ENCODE results near the gene SIAH1.
A peak's percentile ranks its signal among the peaks of the same experiment; 100 is the strongest.
"Not testable (repeated sequence)": the region's sequence is repeated elsewhere in the genome, so short reads cannot be mapped to it uniquely, and the experiment has no call there.

The SIAH1 gene
- total RNA-seq = 7.7 to 35.6 (median 23.0) reads per million in 17 experiments

DNA sequence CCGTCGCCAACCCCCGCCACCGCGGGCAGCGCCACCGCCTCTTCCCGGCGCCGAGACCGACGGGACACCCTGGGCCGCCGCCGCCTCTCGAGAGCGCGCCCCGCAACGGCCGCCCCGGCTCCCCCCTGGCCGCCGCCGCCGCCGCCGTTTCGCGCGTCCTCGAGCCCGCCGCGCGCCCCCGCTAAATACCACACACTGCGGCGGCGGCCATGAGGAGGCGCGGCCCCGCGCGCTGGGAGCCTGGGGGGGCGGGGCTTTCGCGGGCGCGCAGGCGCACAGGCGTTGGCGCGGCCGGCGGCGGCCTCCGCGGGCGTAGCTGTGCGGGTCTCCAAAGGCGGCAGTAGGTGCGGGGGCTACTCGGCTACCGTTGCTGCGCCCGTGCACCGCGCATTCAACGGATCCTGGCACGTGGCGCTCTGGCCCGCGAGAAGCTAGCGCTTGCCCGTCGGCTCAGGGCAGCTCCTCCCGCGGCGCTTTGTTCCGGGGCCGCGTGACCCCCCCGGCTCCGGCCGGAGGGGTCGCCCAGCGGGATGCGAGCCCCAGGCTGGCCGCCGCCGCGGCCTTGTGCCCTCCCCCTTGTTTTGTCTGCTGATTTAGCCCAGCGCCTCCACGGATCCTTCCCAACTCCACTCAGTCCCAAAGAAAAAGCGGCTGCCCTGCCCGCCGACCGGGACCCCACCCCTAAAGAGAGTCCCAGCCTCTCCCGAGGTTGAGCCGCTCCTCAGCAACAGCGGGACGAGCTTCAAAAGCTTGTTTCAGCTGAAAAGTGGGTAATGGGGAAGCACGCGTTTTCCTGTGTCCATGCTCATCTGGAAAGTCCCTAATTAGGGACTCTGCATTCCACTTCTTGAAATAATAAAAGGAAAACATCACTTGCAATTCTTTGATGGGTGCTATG is at the start of gene SIAH1:
SIAH1 (minus strand) TSS at position 161 of the 898 bp plus-strand sequence. CDS start 22,985 bp downstream, outside the sequence.
- DNase-seq = peak; percentile 89 to 98 (median 94)

DNA sequence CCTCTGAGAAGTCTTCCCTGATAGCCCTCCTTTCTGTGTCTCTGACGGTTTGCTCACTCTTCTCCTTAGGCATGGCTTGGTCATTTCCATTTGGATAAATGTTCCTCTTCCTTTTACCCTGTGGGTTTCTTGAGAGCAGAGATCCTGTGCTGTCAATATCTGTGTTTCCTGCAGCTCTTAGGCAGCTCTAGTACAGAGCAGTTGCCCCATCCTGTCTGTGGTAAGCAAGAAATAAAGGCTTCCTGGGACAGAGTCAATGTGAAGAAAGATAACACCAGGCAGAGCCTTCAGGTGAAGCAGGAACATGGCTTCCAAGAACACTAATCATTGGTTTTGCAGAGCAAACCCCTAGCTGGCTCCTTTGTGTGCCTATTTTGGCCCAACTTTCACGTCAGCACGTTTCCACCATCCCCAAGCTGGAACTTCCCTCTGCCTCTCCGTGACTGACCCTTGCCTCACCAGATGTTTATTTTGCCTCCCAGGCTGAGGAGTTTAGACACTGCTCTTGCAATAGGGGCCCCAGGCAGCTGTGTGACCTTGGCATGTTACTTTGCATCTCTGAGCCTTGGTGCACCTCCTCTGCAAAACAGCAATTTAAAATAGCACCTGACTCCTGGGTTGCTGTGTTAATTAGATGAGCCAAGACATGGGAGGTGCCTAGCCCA is 49.6 kb upstream of the SIAH1 start:
- DNase-seq = peak; percentile 83 to 92 (median 89)

GRCh38 chr16:48433850-48434530 is 48.8 kb upstream of the SIAH1 start:
- peak; percentile 47 to 78 (median 65) for DNase-seq

DNA sequence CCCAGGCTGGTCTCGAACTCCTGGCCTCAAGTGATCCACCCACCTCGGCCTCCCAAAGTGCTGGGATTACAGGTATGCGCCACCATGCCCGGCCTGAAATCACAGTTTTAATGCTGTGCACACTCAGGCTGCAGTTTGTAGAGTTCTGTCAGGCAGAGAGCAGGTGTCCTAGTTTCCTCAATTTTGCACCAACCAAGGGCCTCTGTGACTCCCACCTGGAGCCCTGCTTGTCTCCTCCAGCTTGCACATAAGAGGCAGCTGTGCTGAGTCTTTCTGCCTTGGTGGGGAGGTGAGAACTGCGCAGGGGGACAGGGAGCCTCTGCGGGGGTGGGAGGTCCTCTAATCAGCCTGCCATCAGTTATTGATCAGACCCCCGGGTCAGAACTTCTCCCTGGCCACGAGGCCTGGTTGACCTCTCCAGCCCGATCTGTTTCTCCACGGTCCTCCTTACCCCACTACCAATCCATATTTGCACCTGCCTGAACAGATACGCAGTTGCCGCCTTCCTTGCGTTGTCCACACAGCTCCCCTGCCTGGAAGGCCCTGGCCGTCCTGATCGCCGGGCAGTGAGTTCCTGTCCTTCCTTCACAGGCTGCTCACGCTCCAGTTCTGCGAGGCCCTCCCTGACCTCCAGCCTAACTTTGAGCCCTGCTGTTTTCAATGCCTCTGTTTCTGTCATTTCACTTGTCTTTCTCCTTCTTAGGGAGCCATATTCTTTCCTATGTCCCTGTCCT is 48.1 kb upstream of the SIAH1 start:
- DNase-seq = no peak

- DNase-seq = peak; percentile 84 to 94 (median 87)
Observed at GRCh38 chr16:48432136-48432535, 46.9 kb upstream of the SIAH1 start.

- no peak for DNase-seq
Observed at GRCh38 chr16:48430890-48431289, 45.7 kb upstream of the SIAH1 start.

- DNase-seq = peak in 1 of 4 experiments; percentile 25
Observed at GRCh38 chr16:48426244-48427141, 41.3 kb upstream of the SIAH1 start.

DNA sequence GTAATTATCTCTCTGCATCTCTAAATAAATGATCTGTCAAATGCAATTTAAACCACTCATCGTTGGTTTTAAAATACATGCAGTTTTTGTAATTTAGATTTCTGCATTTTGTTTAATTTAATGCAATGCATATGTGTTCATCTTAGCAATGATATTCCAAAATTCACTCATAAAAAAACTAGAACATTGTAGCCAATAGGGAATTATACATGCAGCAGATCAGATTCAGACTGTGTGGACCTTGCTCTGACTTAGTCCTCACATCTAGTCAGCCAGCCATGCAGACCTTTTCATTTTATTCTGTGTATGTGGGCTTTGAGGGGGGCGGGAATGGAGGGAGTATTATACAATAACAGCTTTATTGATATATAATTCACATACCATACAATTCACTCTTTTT is 37.3 kb upstream of the SIAH1 start:
- no peak for DNase-seq

DNA sequence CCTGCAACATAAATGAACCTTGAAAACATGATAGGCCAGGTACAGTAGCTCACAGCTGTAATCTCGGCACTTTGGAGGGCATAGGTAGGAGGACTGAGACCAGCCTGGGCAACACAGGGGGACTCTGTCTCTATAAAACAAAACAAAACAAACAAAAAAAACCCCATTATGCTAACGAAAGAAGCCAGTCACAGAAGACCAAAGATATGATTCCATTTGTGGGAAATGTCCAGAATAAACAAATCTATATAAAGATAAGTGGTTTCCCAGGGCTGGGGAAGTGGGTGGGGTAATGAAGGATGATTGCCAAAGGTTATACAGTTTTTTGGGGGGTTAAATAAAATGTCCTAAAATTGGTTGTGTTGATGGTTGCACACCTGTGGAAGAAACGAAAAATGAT is 36.5 kb upstream of the SIAH1 start:
- DNase-seq = no peak

GRCh38 chr16:48420437-48420836 is 35.2 kb upstream of the SIAH1 start:
- no peak for DNase-seq

DNA sequence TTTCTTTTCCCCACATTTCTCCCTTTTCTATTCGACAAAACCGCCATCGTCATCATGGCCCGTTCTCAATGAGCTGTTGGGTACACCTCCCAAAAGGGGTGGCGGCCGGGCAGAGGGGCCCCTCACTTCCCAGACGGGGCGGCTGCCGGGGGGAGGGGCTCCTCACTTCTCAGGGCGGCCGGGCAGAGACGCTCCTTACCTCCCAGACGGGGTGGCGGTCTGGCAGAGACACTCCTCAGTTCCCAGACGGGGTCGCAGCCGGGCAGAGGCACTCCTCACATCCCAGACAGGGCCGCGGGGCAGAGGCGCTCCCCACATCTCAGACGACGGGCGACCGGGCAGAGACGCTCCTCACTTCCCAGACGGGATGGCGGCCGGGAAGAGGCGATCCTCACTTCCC is 31.4 kb upstream of the SIAH1 start:
- not testable (repeated sequence) for DNase-seq

DNA sequence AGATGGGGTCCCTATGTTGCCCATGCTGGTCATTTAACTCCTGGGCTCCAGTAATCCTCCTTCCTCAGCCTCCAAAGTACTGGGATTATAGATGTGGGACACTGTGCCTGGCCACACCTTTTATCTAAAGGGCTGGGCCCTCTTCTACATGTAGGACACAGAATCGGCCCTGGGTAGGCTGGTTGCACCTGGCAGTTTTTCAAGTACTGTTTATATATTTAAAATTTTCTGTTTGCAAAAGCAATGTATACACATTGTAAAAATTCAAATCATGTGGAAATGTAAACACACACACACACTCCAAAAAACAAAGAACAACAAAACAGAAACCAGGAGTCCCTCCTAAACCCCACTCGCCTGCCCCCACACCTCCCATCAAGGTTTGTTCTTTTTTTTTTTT is 28.1 kb upstream of the SIAH1 start:
- DNase-seq = no peak

- peak; percentile 80 to 91 (median 84) for DNase-seq
Observed at GRCh38 chr16:48409839-48410632, 24.8 kb upstream of the SIAH1 start.

- peak; percentile 75 to 88 (median 84) for DNase-seq
Observed at GRCh38 chr16:48408688-48409087, 23.5 kb upstream of the SIAH1 start.

DNA sequence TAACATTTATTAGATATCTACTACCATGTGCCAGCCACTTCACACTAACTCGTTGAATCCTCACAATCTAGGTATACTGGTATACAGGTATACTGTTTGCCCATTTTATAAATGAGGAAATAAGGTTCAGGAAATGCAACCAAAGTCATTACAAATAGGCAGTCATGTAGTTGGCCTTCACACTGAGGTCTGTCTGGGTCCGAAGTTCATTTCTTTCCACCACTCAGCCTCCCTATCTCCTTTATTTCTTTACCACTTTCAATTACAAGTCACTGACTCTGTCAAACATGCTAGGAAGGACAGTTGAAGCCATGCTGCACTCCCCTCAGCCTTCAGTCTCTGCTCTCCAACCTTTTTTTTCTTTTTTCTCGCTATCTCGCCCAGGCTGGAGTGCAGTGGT is 20.7 kb upstream of the SIAH1 start:
- DNase-seq = no peak

- no peak for DNase-seq
Observed at GRCh38 chr16:48405153-48405552, 19.9 kb upstream of the SIAH1 start.

GRCh38 chr16:48402547-48402946 is 17.3 kb upstream of the SIAH1 start:
- DNase-seq = not testable (repeated sequence)

- peak; percentile 60 to 81 (median 74) for DNase-seq
Observed at GRCh38 chr16:48395375-48395774, 10.2 kb upstream of the SIAH1 start.

- no peak for DNase-seq
Observed at GRCh38 chr16:48394355-48394703, 9.1 kb upstream of the SIAH1 start.

Measured in suppressor macrophage (primary cell).